GM12801 (cell line): ENCODE results near the gene NRCAM.

Experiments used
- TF ChIP-seq, protein P1 (sequence below): IDR thresholded peaks from one replicate; pipeline ENCODE4 v1.5.1; 2011; ENCODE audit warnings: control low read depth; ENCODE audit not compliant: insufficient read length; ENCODE audit errors: extremely low read depth

NRCAM gene

DNA sequence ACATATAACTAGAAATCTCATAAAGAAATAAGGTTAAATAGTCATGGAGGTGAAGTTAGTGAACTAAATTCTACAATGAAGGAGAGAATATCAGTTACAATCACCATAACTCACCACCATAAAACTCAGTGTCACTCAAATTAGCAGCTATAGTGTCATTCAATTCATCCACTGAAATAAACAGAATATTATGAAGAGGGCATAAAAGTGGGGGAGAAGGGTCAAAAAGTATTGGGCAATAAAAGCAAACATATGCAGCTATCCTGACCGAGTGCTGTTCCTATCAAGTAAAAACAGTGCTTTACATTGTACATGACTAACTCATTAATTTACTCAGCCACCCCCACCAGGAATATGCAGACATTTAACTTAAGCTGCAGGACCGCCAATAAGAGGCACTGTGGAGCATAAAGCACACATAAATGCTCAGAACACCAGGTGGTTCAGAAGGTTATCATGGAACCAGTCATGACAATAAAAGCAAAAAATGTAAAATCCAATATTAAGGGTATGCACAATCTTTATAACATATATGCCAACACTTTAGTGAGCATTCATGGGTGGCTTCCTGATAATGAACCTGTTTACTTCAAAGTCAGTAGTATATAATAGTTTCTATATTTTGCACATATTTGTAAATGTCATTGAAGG lies 230.6 kb downstream of the NRCAM start:
- TF ChIP-seq, protein P1, sequence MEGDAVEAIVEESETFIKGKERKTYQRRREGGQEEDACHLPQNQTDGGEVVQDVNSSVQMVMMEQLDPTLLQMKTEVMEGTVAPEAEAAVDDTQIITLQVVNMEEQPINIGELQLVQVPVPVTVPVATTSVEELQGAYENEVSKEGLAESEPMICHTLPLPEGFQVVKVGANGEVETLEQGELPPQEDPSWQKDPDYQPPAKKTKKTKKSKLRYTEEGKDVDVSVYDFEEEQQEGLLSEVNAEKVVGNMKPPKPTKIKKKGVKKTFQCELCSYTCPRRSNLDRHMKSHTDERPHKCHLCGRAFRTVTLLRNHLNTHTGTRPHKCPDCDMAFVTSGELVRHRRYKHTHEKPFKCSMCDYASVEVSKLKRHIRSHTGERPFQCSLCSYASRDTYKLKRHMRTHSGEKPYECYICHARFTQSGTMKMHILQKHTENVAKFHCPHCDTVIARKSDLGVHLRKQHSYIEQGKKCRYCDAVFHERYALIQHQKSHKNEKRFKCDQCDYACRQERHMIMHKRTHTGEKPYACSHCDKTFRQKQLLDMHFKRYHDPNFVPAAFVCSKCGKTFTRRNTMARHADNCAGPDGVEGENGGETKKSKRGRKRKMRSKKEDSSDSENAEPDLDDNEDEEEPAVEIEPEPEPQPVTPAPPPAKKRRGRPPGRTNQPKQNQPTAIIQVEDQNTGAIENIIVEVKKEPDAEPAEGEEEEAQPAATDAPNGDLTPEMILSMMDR: no peak

DNA sequence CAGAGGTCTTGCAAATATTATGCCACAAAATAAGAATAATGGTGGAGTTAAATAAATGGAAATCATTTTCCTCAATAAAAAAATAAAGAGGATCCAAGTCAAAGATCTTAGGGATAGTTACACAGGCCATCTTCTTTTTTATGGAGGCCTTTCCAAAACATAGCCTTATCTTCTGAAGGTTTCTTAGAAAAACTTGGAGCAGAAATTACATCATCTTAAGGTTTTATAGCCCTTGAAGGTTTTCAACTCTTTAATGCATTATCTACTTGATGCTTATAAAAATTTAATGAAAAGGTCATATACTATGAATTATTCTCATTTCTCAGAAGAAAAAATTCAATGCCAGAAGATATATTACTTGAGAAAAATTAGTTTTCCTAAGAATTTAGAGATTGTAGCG lies 231.8 kb downstream of the NRCAM start:
- TF ChIP-seq, protein P1: no peak

DNA sequence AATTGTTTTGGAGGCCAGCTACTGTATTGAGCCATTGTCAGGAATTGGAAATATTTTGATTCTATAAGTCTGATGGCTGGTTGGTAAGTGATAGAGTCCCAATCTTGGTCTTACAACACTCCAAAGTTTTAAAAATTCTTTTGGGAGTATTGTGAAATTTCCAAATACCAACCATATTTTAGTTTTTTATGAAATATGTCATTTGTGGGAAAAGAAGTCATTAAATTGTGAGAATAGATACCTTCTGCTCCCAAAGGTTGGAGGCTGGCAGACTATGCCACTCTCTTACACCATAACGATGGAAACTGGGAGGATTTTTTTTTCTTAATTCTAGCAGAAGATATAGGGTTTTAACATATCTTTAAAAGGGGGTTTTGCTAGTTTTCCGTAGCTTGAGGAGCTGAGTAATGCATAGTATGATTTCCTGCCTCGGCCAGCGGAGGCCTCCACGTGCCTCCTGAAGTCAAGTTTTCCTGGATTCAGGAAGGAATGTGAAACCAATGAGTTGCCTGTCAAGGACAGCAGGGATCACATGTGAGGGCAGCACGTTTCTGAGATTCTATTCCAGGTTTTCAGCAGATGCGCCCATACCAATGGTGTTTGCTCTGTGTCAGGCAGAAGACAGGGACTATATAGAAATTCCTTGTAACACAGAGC lies 233.9 kb downstream of the NRCAM start:
- TF ChIP-seq, protein P1: no peak

DNA sequence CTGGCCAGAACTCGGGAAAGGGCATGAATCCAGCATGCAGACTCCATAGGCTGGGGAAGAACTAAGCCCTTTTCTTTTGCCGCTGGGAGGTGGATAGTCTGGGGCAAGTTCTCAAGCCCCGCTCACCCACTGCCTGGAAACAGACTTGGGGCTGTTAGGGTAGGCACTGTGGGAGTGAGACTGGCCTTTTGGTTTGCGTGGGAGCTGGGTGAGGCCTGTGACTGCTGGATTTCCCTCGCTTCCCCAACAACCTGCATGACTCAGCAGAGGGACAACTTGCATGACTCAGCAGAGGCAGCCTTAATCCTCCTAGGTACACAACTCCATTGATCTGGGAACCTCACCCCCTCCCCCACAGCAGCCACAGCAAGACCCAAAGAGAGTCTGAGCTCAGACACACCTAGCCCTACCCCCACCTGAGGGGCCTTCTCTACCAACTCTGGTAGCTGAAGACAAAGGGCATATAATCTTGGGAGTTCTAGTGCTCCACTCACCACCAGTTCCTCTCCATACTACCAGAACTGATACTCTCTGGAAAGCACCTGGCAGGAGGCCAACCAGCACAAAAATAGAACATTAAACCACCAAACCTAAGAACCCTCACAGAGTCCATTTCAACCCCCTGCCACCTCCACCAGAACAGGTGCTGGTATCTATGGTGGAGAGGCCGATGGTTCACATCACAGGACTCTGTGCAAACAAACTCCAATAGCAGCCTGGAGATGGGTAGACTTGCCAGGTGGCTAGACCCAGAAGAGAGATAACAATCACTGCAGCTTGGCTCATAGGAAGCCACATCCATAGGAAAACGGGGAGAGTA lies 244.6 kb downstream of the NRCAM start:
- TF ChIP-seq, protein P1: no peak

DNA sequence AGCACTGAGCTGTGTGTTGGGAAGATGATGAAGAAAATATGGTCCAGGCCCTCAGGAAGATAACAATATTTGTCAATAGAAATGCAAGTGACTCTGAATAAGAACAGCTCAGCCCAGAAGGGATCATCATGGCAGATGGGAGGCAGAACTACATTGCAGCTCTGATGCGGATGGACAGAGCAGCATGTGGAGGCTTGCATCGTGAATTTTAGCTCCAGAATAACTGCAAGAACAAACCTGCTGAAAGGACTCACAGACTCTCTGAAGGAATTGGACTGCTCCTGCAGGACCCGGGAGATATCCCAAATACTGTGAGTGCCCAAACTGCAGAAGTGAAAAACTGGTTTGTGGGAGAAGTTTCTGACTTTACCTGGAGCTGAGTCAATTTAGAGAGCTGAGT lies 245.4 kb downstream of the NRCAM start:
- TF ChIP-seq, protein P1: no peak

DNA sequence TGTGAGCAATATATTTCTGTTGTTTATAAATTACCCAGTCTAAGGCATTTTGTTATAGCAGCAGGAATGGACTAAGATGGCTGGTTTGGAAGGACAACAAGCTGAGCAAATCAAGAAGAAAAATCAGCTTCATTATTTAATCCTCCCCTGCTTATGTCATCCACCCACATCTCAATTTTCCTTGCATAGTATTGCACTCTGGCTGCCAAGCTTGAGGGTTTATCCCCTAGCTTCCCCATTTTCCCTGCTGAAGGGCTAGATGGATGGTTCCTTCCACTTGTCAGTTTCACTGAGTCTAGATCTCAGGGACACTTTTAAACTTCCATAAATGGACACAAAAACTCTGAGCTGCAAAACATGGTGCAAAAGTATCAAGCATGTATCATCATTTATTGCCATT lies 250.9 kb downstream of the NRCAM start:
- TF ChIP-seq, protein P1: no peak

DNA sequence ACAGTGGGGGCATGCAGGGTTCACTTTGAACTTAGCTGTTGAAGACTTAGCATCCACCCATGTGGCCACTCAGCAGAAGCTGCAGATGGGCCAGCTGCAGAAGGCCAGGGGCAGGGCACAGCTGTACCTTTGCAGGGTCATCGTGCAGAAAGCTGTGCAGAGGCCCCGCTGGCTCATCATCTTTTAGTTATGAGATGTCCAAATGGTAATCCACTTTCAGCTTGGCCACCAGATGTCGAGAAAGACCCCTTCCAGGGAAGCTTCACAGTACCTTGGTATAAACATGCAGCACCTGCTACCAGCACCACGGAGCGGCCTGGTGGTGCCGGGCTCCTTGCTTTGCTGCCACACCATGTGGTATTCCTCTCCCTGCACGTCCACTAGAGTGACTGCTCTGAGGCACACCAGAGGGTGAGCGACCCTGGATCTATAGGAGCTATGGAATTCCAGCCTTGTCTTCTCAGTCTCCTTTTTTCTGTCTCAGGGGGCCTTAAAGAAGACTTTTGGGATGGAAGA lies 251.9 kb downstream of the NRCAM start:
- TF ChIP-seq, protein P1: no peak
